NCI-H446 (cell line): ENCODE measurements around the gene LRRC3C.

Source experiments
- DNase-seq, 2 experiments: peaks; one replicate each; lab custom pipeline; 2025; lab: John Stamatoyannopoulos, UW

The LRRC3C gene

DNA sequence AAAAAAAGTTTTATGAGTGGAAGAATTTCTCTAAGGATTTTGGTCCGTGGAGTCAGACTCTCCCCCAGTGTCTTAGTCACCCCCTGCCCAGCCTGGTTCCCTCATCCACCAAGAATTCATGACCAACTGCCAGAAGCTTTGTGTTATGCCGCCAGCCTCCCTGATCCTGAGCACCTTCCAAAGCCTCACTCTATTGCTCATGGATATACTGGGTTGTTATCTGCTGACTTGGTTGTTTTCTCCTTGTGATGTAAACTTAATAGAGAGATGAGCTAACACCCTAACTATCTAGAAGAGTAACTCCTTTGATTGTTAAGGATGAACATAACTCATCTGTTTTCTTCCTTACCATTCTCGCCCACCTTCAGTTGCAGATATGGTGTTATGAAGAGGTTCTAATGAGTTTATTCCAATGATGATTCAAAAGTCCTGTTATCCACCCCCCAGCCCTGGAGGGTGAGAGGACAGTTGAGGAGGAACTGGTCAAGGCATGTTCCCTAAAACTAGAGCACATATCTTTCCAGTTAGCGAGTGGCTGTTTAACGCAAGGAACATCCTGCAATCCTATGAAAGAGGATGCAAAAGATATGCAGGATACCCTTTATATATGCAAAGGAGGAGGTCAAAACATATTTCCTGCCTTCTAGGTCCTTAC lies 51.6 kb downstream of the LRRC3C start:
- DNase-seq = no peak

- no peak for DNase-seq
Observed at GRCh38 chr17:39979893-39980350, 52.4 kb downstream of the LRRC3C start.

GRCh38 chr17:39980351-39981206 lies 53.0 kb downstream of the LRRC3C start, which contains the start of gene PSMD3:
Gene PSMD3, plus strand, starts transcription at chr17:39980807. Its CDS starts 164 bp downstream, at chr17:39980971.
- DNase-seq = peak; percentile 96 to 97

DNA sequence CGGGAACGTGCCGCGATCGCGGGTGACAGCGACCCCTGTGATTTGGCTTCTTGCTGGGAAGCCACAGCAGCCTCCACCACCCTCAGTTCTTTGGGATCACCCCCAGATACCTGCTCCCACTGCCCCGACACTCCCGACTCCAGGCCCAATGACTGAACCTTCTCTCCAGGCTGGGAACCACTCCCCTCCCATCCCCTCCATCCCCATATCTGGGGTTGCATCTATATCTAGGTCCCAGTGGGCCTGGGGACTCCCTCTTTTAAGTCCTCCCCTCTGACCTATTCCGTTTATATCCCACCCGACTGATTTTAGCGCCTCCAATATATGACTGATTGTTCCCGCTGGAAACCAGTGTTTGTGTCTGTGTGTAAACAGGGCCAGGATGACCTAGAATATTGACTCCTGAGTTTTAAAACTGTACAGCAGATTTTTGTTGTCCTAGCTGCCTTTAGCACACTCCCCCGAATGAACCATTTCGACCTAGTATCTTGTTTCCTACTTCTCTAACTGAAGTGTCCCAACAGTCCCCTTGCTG lies 53.7 kb downstream of the LRRC3C start:
- no peak for DNase-seq

- DNase-seq = no peak
Observed at GRCh38 chr17:39981766-39982375, 54.3 kb downstream of the LRRC3C start.

DNA sequence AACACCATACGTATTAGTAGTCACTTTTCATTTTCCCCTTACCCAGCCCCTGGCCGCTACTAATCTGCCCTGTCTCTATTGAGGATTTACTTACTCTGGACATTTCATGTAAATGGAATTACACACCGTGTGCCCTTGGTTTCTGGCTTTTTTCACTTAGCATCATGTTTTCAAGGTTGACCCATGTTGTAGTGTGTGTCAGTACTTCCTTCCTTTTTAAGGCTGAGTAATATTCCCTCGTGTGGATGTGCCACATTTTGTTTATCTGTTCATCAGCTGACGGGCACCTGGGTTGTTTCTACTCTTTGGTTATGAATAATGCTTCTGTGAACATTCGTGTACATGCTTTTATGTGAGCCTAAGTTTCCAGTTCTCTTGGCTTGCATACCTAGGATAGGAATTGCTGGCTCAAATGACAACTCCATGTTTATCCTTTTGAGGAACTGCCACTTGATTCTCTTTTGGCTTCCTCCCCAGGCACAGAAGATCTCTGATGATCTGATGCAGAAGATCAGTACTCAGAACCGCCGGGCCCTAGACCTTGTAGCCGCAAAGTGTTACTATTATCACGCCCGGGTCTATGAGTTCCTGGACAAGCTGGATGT lies 60.8 kb downstream of the LRRC3C start:
- no peak for DNase-seq

DNA sequence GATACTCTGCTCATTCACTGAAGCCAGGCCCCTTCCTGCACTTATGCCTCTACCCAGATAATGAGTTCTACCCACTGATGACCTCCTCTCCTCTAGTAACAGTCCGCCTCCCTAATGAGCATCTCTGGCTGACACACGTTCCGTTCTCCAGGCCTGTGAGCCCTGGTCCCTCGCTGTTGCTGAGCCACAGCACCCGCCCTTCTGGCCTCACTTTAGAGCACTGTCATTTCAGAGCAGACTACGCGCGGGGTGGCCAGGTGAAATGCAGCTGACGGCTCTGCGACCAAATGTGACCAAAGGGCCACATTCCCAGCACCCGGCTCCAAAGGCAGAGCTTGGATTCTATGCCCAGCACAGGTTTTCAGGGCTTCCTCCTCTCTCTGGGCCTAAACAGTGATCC lies 66.9 kb downstream of the LRRC3C start:
- DNase-seq = no peak
